ENCODE data around the gene REPS2. TPM values are rescaled to one million over a fixed set of nuclear protein-coding genes. Genes with fewer than 3 reads are reported as not detected.

Gene REPS2
- total RNA-seq, 1 donor from 2014 or later: 1.5 TPM

GRCh38 chrX:17072301-17072700 is 125.8 kb downstream of the REPS2 start:
- TF ChIP-seq CTCF (IDR thresholded peaks at IDR 0.05): no peak
- Mint-ChIP-seq H3K4me3 (ENCODE audit: unreplicated experiment) (no peak overlapping the region), H3K36me3 (ENCODE audit: unreplicated experiment) (no peaks in the 10 kb centered on the region), H3K9me3 (ENCODE audit: unreplicated experiment) (no peaks in the 10 kb centered on the region), H3K27ac (ENCODE audit: unreplicated experiment) (no peak overlapping the region), H3K27me3 (ENCODE audit: unreplicated experiment) (peaks cover 15% of the 10 kb centered on the region), H3K4me1 (ENCODE audit: unreplicated experiment) (no peaks in the 10 kb centered on the region)
- DNase-seq (ENCODE audit: extremely low spot score, unreplicated experiment): no peak

GRCh38 chrX:17072721-17073230 is 126.3 kb downstream of the REPS2 start:
- Mint-ChIP-seq H3K27ac (ENCODE audit: unreplicated experiment) (no peak overlapping the region), H3K4me3 (ENCODE audit: unreplicated experiment) (no peak overlapping the region), H3K27me3 (ENCODE audit: unreplicated experiment) (peaks cover 15% of the 10 kb centered on the region), H3K9me3 (ENCODE audit: unreplicated experiment) (no peaks in the 10 kb centered on the region), H3K36me3 (ENCODE audit: unreplicated experiment) (no peaks in the 10 kb centered on the region), H3K4me1 (ENCODE audit: unreplicated experiment) (peaks cover under 1% of the 10 kb centered on the region)
- no peak for DNase-seq (ENCODE audit: extremely low spot score, unreplicated experiment)
- no peak for TF ChIP-seq CTCF (IDR thresholded peaks at IDR 0.05)

GRCh38 chrX:17075004-17075403 is 128.5 kb downstream of the REPS2 start:
- no peak overlapping the region for H3K4me3 Mint-ChIP-seq (ENCODE audit: unreplicated experiment)
- DNase-seq (ENCODE audit: extremely low spot score, unreplicated experiment): no peak
- no peaks in the 10 kb centered on the region for H3K9me3 Mint-ChIP-seq (ENCODE audit: unreplicated experiment)
- peaks cover 14% of the 10 kb centered on the region for H3K27me3 Mint-ChIP-seq (ENCODE audit: unreplicated experiment)
- no peak for TF ChIP-seq CTCF (IDR thresholded peaks at IDR 0.05)
- H3K4me1 Mint-ChIP-seq (ENCODE audit: unreplicated experiment): peaks cover 8% of the 10 kb centered on the region
- no peak overlapping the region for H3K27ac Mint-ChIP-seq (ENCODE audit: unreplicated experiment)
- H3K36me3 Mint-ChIP-seq (ENCODE audit: unreplicated experiment): no peaks in the 10 kb centered on the region

- no peak for TF ChIP-seq CTCF (IDR thresholded peaks at IDR 0.05)
- Mint-ChIP-seq H3K27me3 (ENCODE audit: unreplicated experiment) (peaks cover 17% of the 10 kb centered on the region), H3K27ac (ENCODE audit: unreplicated experiment) (no peak overlapping the region), H3K4me1 (ENCODE audit: unreplicated experiment) (peaks cover 8% of the 10 kb centered on the region), H3K9me3 (ENCODE audit: unreplicated experiment) (no peaks in the 10 kb centered on the region), H3K4me3 (ENCODE audit: unreplicated experiment) (no peak overlapping the region), H3K36me3 (ENCODE audit: unreplicated experiment) (no peaks in the 10 kb centered on the region)
- no peak for DNase-seq (ENCODE audit: extremely low spot score, unreplicated experiment)
Observed at GRCh38 chrX:17077361-17077760, 130.9 kb downstream of the REPS2 start.

- Mint-ChIP-seq H3K27ac (ENCODE audit: unreplicated experiment) (no peak overlapping the region), H3K4me3 (ENCODE audit: unreplicated experiment) (no peak overlapping the region)
Observed at GRCh38 chrX:17078031-17078720, 131.7 kb downstream of the REPS2 start.

More at GRCh38 chrX:17078031-17078720, 131.7 kb downstream of the REPS2 start:
- peaks cover 18% of the 10 kb centered on the region for H3K27me3 Mint-ChIP-seq (ENCODE audit: unreplicated experiment)
- DNase-seq (ENCODE audit: extremely low spot score, unreplicated experiment): no peak
- no peak for TF ChIP-seq CTCF (IDR thresholded peaks at IDR 0.05)
- peaks cover 8% of the 10 kb centered on the region for H3K4me1 Mint-ChIP-seq (ENCODE audit: unreplicated experiment)
- H3K36me3 Mint-ChIP-seq (ENCODE audit: unreplicated experiment): no peaks in the 10 kb centered on the region
- H3K9me3 Mint-ChIP-seq (ENCODE audit: unreplicated experiment): no peaks in the 10 kb centered on the region

Data from osteocyte (in vitro differentiated cells).